ENCODE results near the gene FBXO34.

DNA sequence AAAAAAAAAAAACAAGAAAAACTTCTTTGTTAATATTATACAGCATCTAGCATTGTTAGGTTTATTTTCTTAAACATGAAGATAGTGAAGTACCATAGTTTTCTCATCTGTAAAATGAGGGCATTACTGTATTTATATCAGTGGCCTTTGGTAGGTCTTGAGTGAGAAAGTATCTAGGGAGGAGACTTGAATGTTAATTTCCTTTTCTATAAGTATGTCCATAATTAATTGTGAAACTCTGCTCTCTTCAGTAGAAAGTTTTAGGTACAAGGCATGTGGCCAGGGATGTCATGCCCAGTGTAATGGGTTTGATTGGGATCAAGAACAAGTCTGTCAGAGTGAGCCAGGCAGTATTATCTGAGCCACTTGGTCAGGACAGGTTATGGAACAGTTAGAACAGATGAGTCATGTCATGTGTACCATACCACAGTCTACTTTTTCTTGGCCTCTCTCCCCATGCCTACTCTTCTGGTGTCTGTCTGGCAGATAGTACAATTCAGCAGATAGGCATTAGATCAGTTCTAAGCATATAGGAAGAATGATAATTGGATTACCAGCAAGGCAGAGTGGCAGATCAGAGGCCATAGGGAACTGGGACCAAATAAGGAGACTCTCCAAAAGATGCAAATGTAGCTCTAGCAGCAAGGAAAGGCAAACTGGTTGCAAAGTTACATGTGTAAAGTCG, 30.4 kb downstream of the FBXO34 start:
- TF ChIP-seq, protein P1, sequence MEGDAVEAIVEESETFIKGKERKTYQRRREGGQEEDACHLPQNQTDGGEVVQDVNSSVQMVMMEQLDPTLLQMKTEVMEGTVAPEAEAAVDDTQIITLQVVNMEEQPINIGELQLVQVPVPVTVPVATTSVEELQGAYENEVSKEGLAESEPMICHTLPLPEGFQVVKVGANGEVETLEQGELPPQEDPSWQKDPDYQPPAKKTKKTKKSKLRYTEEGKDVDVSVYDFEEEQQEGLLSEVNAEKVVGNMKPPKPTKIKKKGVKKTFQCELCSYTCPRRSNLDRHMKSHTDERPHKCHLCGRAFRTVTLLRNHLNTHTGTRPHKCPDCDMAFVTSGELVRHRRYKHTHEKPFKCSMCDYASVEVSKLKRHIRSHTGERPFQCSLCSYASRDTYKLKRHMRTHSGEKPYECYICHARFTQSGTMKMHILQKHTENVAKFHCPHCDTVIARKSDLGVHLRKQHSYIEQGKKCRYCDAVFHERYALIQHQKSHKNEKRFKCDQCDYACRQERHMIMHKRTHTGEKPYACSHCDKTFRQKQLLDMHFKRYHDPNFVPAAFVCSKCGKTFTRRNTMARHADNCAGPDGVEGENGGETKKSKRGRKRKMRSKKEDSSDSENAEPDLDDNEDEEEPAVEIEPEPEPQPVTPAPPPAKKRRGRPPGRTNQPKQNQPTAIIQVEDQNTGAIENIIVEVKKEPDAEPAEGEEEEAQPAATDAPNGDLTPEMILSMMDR (IDR thresholded peaks at IDR 0.05) = no peak
- no peak for TF ChIP-seq EP300 (IDR thresholded peaks at IDR 0.05)
- no peak for TF ChIP-seq POLR2A (IDR thresholded peaks at IDR 0.05)
